Measurements from ENCODE around the gene TMEM135.

- TF ChIP-seq CTCF (IDR thresholded peaks at IDR 0.05), result no peak
- no peak for TF ChIP-seq POLR2A (IDR thresholded peaks at IDR 0.05)
These were observed 226.2 kb downstream of the TMEM135 start for GRCh38 chr11:87263979-87264378.
